Omental fat pad (tissue), 4 donors: ENCODE data around the gene CLPSL2. TPM values are rescaled to one million over a fixed set of nuclear protein-coding genes. Genes with fewer than 3 reads are reported as not detected.
A peak's percentile ranks its signal among the peaks of the same experiment; 100 is the strongest.

Source experiments
- ATAC-seq: fragments of 150-250 bp; one replicate; pipeline ENCODE4 v1.9.1; 2016; ENCODE audit warnings: mild to moderate bottlenecking, moderate library complexity; ENCODE audit not compliant: low FRiP score
- DNase-seq: peaks from one replicate; pipeline ENCODE4 v3.0.0-alpha.2; 2019; ENCODE audit warnings: low spot score
- CTCF ChIP-seq, 3 donors: fragments of 450-650 bp; IDR thresholded peaks; one replicate each; pipeline ENCODE4 v1.5.1; 2016 to 2017; ENCODE audit warnings: antibody characterized with exemption in 3 of 3, mild to moderate bottlenecking in 3 of 3, moderate library complexity in 2 of 3
- total RNA-seq, 4 donors: library from RNA; depleted of rRNA; stranded (reverse); fragments of >200 nt; gene quantifications; one replicate each; pipeline ENCODE4 v1.1.0, GENCODE V29; 2016

Gene CLPSL2
- total RNA-seq, 4 donors from 2014 or later = not detected

DNA sequence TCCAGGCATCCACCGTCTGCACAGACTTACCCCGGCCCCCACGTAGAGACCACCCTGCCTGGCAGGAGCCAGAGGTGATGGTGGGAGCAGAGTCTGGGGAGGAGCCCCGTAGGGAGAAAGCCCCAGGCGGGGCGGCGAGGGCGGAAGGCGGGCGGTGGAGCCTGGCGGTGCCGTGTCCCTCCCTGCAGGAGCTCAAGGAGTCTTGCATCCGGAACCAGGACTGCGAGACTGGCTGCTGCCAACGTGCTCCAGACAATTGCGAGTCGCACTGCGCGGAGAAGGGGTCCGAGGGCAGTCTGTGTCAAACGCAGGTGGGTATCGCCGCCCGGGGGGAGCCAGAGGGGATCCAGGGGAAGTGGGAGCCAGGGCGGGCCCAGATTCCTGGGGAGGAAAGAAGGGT lies 10.4 kb downstream of the CLPSL2 start:
- ATAC-seq (peak; percentile 37), DNase-seq (no peak)
- TF ChIP-seq CTCF (IDR thresholded peaks at IDR 0.05) = no peak

DNA sequence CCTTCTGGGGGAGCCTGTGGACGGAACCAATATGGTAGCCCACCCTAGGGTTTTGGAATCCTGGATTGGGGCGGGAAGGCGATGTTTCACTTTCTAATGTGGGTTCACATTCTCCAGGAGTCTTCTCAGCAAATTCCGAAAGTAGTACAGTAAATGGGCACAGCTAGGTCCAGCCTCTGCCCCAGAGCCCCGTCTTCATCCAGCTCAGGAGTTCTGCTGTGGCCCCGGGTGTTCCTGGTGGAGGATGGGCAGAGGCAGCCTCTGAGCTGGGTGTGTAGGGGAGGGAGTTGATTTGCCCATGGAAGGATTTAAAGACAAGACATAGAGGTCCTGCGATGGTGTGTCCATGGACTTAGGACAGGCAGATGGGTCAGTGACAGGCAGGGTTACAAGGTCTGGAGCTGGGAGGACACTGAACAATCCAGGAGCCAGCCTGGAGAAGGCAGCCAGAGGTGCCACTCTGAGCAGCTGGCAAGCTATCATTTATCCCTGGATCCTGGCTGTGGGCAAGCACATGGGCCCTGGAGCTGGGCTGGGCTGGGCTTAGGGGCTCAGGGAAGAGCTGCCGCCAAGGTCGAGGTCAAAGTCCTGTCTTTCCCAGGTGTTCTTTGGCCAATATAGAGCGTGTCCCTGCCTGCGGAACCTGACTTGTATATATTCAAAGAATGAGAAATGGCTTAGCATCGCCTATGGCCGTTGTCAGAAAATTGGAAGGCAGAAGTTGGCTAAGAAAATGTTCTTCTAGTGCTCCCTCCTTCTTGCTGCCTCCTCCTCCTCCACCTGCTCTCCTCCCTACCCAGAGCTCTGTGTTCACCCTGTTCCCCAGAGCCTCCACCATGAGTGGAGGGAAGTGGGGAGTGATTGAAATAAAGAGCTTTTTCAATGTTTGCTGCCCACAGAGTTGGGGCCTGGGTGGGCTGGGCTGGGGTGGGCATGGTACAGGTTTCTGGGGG lies 11.1 kb downstream of the CLPSL2 start:
- no peak for DNase-seq
- TF ChIP-seq CTCF (IDR thresholded peaks at IDR 0.05) = no peak
- peak; percentile 55 for ATAC-seq

- no peak for TF ChIP-seq CTCF (IDR thresholded peaks at IDR 0.05)
- DNase-seq (no peak), ATAC-seq (no peak)
Measured at GRCh38 chr6:35788423-35788982, 12.1 kb downstream of the CLPSL2 start.

- no peak for ATAC-seq
- TF ChIP-seq CTCF (IDR thresholded peaks at IDR 0.05) = no peak
- no peak for DNase-seq
Measured at GRCh38 chr6:35790683-35791082, 14.3 kb downstream of the CLPSL2 start.

DNA sequence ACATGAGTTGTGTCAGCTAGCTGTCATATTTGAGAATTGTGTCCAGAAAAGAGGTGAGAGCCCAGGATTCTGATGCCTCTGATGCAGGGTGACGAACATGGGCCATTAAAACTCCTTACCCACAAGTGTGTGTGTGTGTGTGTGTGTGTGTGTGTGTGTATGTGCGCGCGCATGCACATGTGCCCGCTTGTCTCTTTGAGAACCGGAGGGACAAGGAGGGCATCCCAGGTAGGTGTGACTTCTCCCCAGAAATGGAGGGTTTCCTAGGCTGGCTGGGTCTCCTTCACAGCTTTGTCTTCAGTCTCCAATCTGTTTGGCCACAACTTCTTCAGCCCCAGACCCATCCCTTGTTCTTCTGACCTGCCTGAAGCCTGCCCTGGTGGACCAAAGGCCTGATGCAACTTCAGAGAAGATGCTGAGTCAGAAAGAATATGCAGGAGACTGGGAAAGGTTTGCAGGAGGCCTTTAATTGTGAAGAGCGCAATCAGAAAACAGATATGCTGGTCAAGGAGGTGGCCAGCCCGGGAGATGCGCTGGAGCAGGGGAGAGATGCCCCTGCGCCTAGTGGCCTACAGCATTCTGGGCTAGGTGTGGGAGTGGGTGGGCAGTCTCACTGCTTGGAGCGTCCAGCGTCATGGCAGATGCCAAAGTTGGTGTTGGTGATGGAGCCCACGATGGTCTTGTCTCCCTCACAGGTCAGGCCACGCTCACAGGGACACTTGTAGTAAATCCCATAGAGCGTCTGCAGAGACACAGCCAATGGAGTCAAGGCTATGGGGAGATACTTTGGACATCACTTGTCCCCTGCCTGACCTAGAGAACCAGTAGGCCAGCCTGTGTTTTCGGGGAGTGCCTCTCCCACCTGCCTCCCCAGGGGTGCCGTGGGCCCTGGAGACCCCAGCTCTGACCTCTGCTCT lies 18.4 kb downstream of the CLPSL2 start:
- ATAC-seq = no peak
- no peak for TF ChIP-seq CTCF (IDR thresholded peaks at IDR 0.05)
- DNase-seq = no peak

GRCh38 chr6:35795453-35796071 lies 19.2 kb downstream of the CLPSL2 start:
- TF ChIP-seq CTCF (IDR thresholded peaks at IDR 0.05) = no peak
- DNase-seq = no peak
- no peak for ATAC-seq
